Neural progenitor cell (in vitro differentiated cells): ENCODE data around the gene TRIM31.

Source experiments
- CTCF ChIP-seq: fragments of 200-600 bp; sonication (generic); IDR thresholded peaks from 2 replicates; pipeline ENCODE4 v1.5.1; 2017; ENCODE audit warnings: antibody characterized with exemption, mild to moderate bottlenecking
- EZH2 ChIP-seq: fragments of 200-600 bp; sonication (generic); IDR thresholded peaks from 2 replicates; pipeline ENCODE4 v1.6.1; 2017; ENCODE audit warnings: antibody characterized with exemption, mild to moderate bottlenecking, moderate library complexity
- EZH2phosphoT487 ChIP-seq: fragments of 200-600 bp; sonication (generic); IDR thresholded peaks from 2 replicates; pipeline ENCODE4 v1.6.1; 2017; ENCODE audit warnings: antibody characterized with exemption

GRCh38 chr6:30092852-30093543 lies 19.9 kb downstream of the TRIM31 start:
- TF ChIP-seq CTCF: no peak
- no peak for TF ChIP-seq EZH2phosphoT487
- TF ChIP-seq EZH2: no peak
